Mesodermal cell (in vitro differentiated cells): ENCODE data around the gene ORMDL2.
"Not testable (repeated sequence)": the region's sequence is repeated elsewhere in the genome, so short reads cannot be mapped to it uniquely, and the experiment has no call there.

Experiments
- H3K27ac ChIP-seq: 2 replicates; pipeline ENCODE4 v1.7.0; 2013; ENCODE audit warnings: mild to moderate bottlenecking, low read depth, low read length, moderate library complexity; ENCODE audit not compliant: severe bottlenecking
- H3K36me3 ChIP-seq: 2 replicates; pipeline ENCODE4 v1.7.1; 2013; ENCODE audit warnings: mild to moderate bottlenecking, low read length, moderate library complexity; ENCODE audit not compliant: control insufficient read depth, insufficient read depth
- H3K4me1 ChIP-seq: one replicate; pipeline ENCODE4 v1.7.1; 2013; ENCODE audit warnings: mild to moderate bottlenecking, low read length; ENCODE audit not compliant: insufficient read depth, control insufficient read depth, poor library complexity, severe bottlenecking
- H3K4me3 ChIP-seq: 2 replicates; pipeline ENCODE4 v1.7.0; 2013; ENCODE audit warnings: low read length, control low read depth, mild to moderate bottlenecking; ENCODE audit not compliant: insufficient read depth, poor library complexity, severe bottlenecking; ENCODE audit errors: extremely low read depth
- H3K9me3 ChIP-seq: 2 replicates; pipeline ENCODE4 v1.7.1; 2013; ENCODE audit warnings: mild to moderate bottlenecking, low read length, moderate library complexity; ENCODE audit not compliant: control insufficient read depth
- WGBS, 2 experiments: methylation state at CpG; one replicate each; pipeline ENCODE4 v1.1.5; 2013; ENCODE audit warnings: missing lambda C conversion rate in 2 of 2; ENCODE audit not compliant: insufficient coverage in 2 of 2; 5-methylcytosine and 5-hydroxymethylcytosine counted together

ORMDL2 gene

DNA sequence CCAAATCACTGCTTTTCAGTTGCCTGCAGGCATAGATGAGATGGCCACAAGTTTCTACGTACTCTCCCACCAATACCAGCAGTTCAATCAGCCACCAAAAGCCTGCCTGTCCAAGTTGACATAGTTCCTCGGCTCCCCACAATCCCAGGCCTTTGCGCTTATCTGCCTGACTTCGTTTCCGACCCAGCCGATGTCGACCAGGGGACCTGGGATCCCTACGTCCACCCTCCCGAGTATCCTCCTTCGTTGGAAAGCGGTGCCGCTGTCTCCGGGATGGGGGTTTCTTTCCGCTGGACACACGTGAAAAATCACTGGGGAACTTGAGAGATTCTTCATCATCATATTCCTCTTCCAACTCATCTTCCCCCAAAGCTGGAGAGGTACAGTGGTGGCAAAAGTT is 10.0 kb downstream of the ORMDL2 start:
- WGBS, 2 experiments = 96 to 98% methylated on average over 8 to 11 of the region's 15 CpGs
- Histone ChIP-seq H3K27ac (no peak overlapping the region), H3K36me3 (peaks cover 54% of the 10 kb centered on the region), H3K9me3 (no peaks in the 10 kb centered on the region), H3K4me3 (no peak overlapping the region), H3K4me1 (peaks cover 25% of the 10 kb centered on the region)

- H3K4me1 ChIP-seq = peaks cover 25% of the 10 kb centered on the region
- 100% methylated on average over 3 of the region's 5 CpGs for WGBS, 2 experiments
- H3K4me3 ChIP-seq = peak overlapping the region; percentile 91
- H3K36me3 ChIP-seq = peaks cover 51% of the 10 kb centered on the region
- H3K27ac ChIP-seq = no peak overlapping the region
- H3K9me3 ChIP-seq = no peaks in the 10 kb centered on the region
Observed at GRCh38 chr12:55828357-55828756, 10.5 kb downstream of the ORMDL2 start.

DNA sequence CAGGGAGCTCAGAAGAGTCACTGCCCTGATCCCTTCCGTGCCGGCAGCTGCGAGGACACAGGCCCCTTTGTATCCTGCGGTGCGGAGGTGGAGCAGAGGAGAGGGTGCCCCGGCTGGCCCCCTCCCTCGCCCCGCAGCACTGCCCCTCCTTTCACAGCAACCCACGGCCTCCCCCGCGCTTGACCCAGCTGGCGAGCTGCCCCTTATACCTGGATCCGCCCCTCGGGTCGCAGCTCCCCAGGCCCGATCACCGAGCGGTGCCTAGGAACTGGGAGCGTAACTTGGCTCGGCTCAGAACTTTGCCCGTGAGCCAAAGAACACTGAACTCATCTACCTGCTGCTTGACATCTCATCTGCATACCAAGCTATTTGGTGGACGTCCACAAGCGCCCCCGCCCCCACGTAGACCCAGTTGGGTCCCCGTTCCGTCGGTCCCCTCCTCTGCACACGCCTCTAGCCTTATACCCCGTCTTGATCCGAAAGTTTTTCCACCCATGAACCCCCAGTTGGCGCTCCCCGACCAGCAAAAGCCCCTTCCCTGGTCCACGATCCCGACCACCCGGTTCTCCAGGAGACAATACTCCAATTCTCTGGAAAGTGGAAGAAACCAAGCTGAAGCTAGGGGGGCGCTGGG is 12.2 kb downstream of the ORMDL2 start:
- H3K36me3 ChIP-seq = peaks cover 44% of the 10 kb centered on the region
- 0 to 1% methylated on average over 25 to 28 of the region's 37 CpGs for WGBS, 2 experiments
- peaks cover 17% of the 10 kb centered on the region for H3K4me1 ChIP-seq
- peak overlapping the region; percentile 91 for H3K4me3 ChIP-seq
- H3K27ac ChIP-seq = peak overlapping the region; percentile 98
- no peaks in the 10 kb centered on the region for H3K9me3 ChIP-seq

- 3 to 4% methylated on average over 12 to 15 of the region's 23 CpGs for WGBS, 2 experiments
- peaks cover 44% of the 10 kb centered on the region for H3K36me3 ChIP-seq
Observed at GRCh38 chr12:55830601-55831446, 13.0 kb downstream of the ORMDL2 start.

GRCh38 chr12:55831447-55831815 is 13.6 kb downstream of the ORMDL2 start:
- Histone ChIP-seq H3K4me3 (peak overlapping the region; percentile 91), H3K9me3 (no peaks in the 10 kb centered on the region), H3K36me3 (peaks cover 43% of the 10 kb centered on the region), H3K27ac (peak overlapping the region; percentile 98), H3K4me1 (peaks cover 17% of the 10 kb centered on the region)
- WGBS, 2 experiments = no CpG with 5 or more reads among the region's 1 CpG

More at GRCh38 chr12:55830601-55831446, 13.0 kb downstream of the ORMDL2 start:
- Histone ChIP-seq H3K9me3 (no peaks in the 10 kb centered on the region), H3K4me1 (peaks cover 17% of the 10 kb centered on the region), H3K27ac (peak overlapping the region; percentile 98), H3K4me3 (peak overlapping the region; percentile 91)

DNA sequence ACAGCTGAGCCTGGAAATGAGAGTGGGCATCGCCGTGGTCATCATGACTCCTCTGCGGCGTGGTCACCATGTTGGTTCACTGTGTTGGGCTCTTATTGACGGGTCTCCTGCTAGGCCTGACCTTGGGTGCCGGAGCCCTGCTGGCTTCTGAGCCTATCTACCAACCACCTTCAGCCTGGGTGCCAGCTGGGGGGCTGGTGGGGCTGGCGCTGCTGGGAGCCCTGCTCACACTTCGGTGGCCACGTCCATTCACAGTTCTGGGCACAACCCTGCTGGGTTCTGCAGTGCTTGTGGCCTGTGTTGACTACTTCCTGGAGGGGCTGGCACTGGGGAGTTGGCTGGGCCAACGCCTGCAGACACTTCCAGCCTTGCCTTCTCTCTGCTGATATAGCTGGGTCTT is 15.2 kb downstream of the ORMDL2 start:
- Histone ChIP-seq H3K27ac (no peak overlapping the region), H3K36me3 (peaks cover 35% of the 10 kb centered on the region)

GRCh38 chr12:55834400-55834799 is 16.6 kb downstream of the ORMDL2 start:
- not testable (repeated sequence) for H3K27ac ChIP-seq, H3K9me3 ChIP-seq, H3K4me3 ChIP-seq
- 87 to 96% methylated on average over 3 to 4 of the region's 6 CpGs for WGBS, 2 experiments
- peaks cover 28% of the 10 kb centered on the region for H3K36me3 ChIP-seq
- H3K4me1 ChIP-seq = peaks cover 13% of the 10 kb centered on the region

More for the DNA sequence above, 15.2 kb downstream of the ORMDL2 start:
- 94 to 99% methylated on average over 9 to 10 of the region's 10 CpGs for WGBS, 2 experiments
- H3K4me3 ChIP-seq = no peak overlapping the region
- H3K4me1 ChIP-seq = peaks cover 13% of the 10 kb centered on the region
- H3K9me3 ChIP-seq = no peaks in the 10 kb centered on the region

DNA sequence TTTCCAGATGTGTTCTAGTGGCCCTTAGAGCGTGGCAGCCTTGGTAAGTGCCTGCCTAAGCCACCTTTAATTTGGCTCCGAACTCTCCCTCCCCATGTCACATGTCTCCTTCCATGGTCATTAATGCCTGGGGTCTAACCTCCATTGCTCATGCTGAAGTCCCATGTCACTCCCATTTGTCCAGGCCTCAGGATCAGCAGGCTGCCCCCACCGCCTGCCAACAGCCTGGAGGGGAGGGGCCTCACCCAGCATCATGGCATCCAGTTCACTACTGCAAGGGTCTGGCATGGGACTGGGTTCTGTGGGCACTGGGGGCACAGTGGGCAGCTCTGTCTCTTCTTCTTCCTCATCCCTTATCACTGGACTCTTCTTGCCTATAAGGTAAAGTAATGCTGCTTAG is 20.5 kb downstream of the ORMDL2 start:
- H3K4me3 ChIP-seq = no peak overlapping the region
- no peak overlapping the region for H3K27ac ChIP-seq
- H3K36me3 ChIP-seq = peaks cover 33% of the 10 kb centered on the region
- peaks cover 5% of the 10 kb centered on the region for H3K4me1 ChIP-seq
- H3K9me3 ChIP-seq = no peaks in the 10 kb centered on the region
- 95% methylated on average over 2 to 3 of the region's 3 CpGs for WGBS, 2 experiments

DNA sequence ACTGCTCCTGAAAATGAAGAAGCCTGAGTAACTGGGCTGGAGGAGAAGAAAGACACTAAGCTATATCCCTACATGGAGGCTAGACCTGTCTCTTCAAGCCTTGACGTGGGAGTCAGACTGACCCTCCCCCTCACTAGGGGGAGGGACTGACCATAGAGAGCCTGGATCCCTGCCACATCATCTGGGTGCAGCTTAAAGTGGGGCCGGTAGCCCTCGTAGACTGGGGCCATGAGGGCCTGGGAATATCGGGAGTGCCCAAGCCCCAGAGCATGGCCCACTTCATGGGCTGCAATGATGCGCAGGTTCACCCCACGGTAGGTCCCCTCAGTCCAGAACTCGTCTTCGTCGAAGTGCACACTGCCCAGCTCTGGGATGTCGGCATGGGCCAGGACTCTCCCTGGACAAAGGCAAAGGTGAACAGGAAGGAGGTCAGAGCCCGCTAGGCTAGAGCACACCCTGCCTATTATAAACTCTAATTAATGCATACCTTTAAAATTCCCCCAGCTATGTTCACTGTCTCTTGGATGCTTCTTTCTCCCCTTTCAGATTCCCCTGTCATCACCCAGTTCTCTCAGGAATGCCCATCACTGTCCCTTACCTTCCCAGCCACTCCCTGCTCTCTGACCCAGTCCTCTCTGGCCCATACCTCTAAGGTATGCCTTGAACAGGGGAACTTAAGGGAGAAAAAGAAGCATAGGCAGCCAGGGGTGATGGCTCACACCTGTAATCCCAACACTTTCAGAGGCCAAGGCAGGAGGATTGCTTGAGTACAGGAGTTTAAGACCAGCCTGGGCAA is 21.7 kb downstream of the ORMDL2 start:
- Histone ChIP-seq H3K27ac (no peak overlapping the region), H3K9me3 (no peaks in the 10 kb centered on the region), H3K4me1 (peaks cover 5% of the 10 kb centered on the region), H3K36me3 (peaks cover 29% of the 10 kb centered on the region), H3K4me3 (no peak overlapping the region)
- 97% methylated on average over 8 to 9 of the region's 11 CpGs for WGBS, 2 experiments

DNA sequence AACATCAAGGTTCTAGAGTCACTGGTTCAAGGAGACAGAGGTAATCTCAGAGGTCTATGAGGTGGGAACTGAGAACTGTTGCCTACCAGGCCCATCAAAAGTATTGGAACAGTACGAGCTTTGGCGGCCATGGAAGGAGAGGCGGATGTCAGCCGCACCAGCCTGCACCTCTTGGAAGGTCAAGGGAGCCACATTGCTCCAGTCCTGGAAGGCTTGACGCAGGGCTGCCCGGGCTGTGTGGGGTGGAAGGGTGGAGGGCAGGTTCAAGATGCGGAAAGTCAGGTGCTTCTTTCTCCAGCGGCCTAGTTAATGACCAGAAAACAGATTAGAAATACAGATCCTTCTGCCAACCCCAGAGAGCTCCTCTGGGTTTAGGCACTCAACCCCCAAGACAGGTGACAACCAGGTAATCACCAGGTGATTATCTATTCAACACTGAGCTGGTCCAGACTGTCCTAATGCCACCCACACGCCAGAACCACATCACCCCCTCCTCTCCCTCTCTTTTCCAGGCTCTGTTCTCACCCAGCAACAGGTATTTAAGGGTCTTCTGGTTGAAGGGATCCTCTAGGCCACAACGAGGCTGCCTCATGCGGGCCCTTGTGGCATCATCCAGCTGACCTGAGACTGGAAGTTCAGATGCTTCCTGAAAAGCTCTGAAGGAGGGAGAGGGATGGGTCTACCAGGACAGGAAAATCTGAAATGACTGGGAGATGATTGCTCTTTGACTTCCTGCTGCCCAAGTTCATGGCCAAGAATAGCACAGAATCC is 22.9 kb downstream of the ORMDL2 start:
- Histone ChIP-seq H3K9me3 (no peaks in the 10 kb centered on the region), H3K4me3 (no peak overlapping the region), H3K36me3 (peaks cover 18% of the 10 kb centered on the region), H3K27ac (no peak overlapping the region), H3K4me1 (peaks cover 5% of the 10 kb centered on the region)
- WGBS, 2 experiments = 91 to 97% methylated on average over 7 to 8 of the region's 11 CpGs
